Activated naive CD8-positive, alpha-beta T cell treated with anti-CD3 and anti-CD28 coated beads, Interleukin-2, amount 50 U/mL, for 24 hours (primary cell): ENCODE data around the gene NOD1.
A peak's percentile ranks its signal among the peaks of the same experiment; 100 is the strongest.
"Not testable (repeated sequence)": the region's sequence is repeated elsewhere in the genome, so short reads cannot be mapped to it uniquely, and the experiment has no call there.

Experiments used
- ATAC-seq: fragments of 150-1000 bp; cut with Tn5 transposase; one replicate; pipeline ENCODE4 v1.10.0; 2021
- DNase-seq: peaks from one replicate; pipeline ENCODE4 v3.0.0; 2021
- H3K27ac Mint-ChIP-seq: one replicate; pipeline ENCODE4 v1.8.0; 2021; ENCODE audit warnings: mild to moderate bottlenecking, mixed read lengths
- H3K27me3 Mint-ChIP-seq: one replicate; pipeline ENCODE4 v1.8.0; 2021; ENCODE audit warnings: mixed read lengths
- H3K36me3 Mint-ChIP-seq: one replicate; pipeline ENCODE4 v1.8.0; 2021; ENCODE audit warnings: low read depth, mixed read lengths
- H3K4me1 Mint-ChIP-seq: one replicate; pipeline ENCODE4 v1.8.0; 2021; ENCODE audit warnings: mixed read lengths
- H3K4me3 Mint-ChIP-seq: one replicate; pipeline ENCODE4 v1.8.0; 2021; ENCODE audit warnings: mild to moderate bottlenecking, moderate library complexity, mixed read lengths
- H3K9me3 Mint-ChIP-seq: one replicate; pipeline ENCODE4 v1.8.0; 2021; ENCODE audit warnings: mixed read lengths

Gene NOD1

DNA sequence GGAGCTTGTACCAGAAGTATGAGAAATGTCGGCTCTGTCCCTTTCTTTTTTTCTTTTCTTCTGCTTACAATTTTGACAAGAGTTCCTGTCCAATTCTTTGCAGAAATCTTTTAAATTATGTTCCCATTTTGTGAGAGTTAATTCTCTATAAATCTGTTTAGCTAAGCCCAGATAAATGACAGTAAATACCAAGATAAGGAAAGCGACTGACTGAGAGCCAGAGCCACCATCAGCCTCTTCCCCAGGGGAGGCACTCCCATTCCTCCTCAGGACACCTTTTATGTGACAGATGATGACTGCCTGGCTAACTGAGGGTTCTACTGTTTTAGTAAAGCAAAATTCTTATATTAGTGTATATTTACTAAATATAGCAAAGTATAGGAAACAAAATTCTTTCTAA is 32.9 kb upstream of the NOD1 start:
- no peak for DNase-seq
- no peak overlapping the region for H3K27ac Mint-ChIP-seq
- no peak for ATAC-seq
- no peaks in the 10 kb centered on the region for H3K36me3 Mint-ChIP-seq
- no peaks in the 10 kb centered on the region for H3K27me3 Mint-ChIP-seq
- no peaks in the 10 kb centered on the region for H3K9me3 Mint-ChIP-seq
- no peaks in the 10 kb centered on the region for H3K4me1 Mint-ChIP-seq
- H3K4me3 Mint-ChIP-seq, result no peak overlapping the region

DNA sequence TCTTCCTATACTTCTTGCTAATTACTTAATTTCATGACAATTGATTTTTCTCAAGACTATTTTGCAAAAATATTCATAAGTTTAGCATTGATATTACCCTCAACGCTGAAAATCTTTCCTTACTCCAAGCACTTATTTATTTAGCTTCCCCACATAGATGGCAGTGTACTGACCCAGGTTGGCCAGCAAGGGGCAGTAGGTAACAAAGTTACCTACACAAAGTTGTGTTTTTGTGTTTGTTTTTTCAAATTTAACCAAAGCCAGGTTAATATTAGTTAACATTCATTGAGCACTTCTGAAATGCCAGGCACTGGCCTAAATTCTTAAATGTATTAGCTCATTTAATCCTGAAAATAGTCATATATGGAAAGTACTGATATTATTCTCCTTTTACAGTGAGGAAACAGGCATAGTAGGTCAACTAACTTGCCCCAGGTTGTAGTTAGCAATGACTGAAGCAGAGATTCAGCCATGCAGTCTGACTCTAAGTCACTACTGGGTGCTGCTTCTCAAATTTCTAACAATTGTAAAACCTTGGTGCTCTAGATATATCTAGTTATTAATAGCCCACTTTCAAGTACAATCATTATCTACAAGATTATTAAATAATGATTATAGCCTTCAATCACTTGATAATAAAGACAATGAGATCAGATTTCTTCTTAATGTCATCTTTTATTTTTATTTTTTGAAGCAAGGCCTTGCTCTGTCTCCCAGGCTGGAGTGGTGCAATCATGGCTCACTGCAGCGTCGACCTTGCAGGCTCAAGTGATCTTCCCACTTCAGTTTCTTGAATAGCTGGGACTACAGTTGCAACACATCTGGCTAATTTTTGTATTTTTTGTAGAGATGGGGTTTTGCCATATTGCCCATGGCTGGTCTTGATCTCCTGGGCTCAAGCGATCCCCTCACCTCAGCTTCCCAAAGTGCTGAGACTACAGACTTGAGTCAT is 31.8 kb upstream of the NOD1 start:
- H3K9me3 Mint-ChIP-seq, result no peaks in the 10 kb centered on the region
- DNase-seq, result peak; percentile 20
- no peak overlapping the region for H3K4me3 Mint-ChIP-seq
- H3K36me3 Mint-ChIP-seq, result no peaks in the 10 kb centered on the region
- no peaks in the 10 kb centered on the region for H3K27me3 Mint-ChIP-seq
- no peak overlapping the region for H3K27ac Mint-ChIP-seq
- no peak for ATAC-seq
- H3K4me1 Mint-ChIP-seq, result peaks cover 6% of the 10 kb centered on the region

DNA sequence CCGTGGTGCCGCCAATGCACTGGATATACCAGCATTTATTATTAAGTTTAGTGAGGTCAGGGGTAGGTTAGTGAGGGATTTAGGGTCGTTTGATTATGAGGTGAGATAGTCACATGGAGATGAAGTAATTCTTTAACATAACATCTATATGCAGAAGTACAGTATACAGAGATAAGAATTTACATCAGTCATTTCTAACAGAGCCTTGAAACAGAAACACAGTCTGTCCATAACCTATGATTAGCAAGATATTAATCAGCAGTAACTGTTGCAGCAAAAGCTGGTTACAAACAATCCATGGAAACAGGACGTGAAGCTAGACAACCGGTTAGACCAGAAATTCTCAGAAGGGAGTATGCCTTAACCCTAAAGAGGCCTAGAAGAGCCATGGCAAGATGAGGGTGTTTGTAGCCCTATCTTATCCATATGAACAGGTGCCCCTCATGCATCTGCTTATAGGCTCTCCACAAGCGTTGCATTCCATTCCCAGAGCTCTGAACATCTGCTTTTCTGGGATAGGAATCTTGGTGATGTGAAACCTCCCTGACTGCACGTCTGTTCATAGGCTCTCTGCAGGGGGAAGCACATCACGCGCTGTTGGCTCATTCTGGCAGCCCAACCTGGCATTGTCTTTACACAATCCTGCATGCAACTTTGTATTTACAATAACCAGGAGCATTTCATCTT is 30.7 kb upstream of the NOD1 start:
- H3K36me3 Mint-ChIP-seq, H3K27ac Mint-ChIP-seq, DNase-seq, ATAC-seq, H3K27me3 Mint-ChIP-seq, H3K9me3 Mint-ChIP-seq, H3K4me3 Mint-ChIP-seq: not testable (repeated sequence)
- peaks cover 11% of the 10 kb centered on the region for H3K4me1 Mint-ChIP-seq

DNA sequence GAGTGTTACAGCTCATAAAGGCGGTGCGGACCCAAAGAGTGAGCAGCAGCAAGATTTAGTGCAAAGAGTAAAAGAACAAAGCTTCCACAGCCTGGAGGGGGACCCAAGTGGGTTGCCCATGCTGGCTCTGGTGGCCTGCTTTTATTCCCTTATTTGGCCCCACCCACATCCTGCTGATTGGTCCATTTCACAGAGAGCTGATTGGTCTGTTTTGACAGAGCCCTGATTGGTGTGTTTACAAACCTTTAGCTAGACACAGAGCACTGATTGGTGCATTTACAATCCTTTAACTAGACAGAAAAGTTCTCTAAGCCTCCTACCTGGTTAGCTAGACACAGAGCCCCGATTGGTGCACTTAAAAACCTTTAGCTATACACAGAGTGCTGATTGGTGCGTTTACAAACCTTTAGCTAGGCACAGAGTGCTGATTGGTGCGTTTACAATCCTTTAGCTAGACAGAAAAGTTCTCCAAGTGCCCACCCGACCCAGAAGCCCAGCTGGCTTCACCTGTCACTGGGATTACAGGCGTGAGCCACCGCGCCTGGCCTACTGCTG is 28.8 kb upstream of the NOD1 start:
- ATAC-seq, DNase-seq, H3K27me3 Mint-ChIP-seq, H3K4me3 Mint-ChIP-seq, H3K9me3 Mint-ChIP-seq, H3K27ac Mint-ChIP-seq: not testable (repeated sequence)
- H3K36me3 Mint-ChIP-seq, result peaks cover 10% of the 10 kb centered on the region
- H3K4me1 Mint-ChIP-seq, result peaks cover 28% of the 10 kb centered on the region

DNA sequence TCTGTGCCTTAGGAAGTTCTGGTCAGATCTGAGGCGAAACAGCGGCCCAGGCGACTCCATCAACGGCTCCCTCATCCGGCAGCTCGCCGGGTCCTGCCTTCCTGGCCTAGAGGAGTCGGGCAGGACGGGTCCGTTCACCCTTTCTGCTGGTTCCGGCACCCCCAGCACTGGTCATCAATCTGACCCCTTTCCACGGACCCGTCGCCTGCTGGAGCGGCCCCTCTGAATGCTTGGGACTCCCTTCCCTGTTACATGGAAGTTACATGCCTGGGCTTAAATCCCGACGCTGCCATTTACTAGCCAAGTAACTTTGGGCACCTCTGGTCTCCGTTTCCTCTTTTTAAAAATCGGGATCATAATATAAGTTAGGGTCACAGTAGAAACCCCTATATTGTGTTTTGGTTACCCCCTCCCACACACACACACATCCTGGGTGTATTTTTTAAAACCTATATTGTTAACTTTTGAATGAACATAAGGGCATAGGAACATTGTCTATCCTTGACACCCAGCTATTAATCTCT is 26.7 kb upstream of the NOD1 start:
- DNase-seq (no peak), ATAC-seq (peak; percentile 5)
- H3K4me1 Mint-ChIP-seq, result peaks cover 43% of the 10 kb centered on the region
- H3K36me3 Mint-ChIP-seq, result peaks cover 20% of the 10 kb centered on the region
- no peaks in the 10 kb centered on the region for H3K27me3 Mint-ChIP-seq
- H3K9me3 Mint-ChIP-seq, result no peaks in the 10 kb centered on the region
- peak overlapping the region; percentile 87 for H3K4me3 Mint-ChIP-seq
- H3K27ac Mint-ChIP-seq, result peak overlapping the region; percentile 90

DNA sequence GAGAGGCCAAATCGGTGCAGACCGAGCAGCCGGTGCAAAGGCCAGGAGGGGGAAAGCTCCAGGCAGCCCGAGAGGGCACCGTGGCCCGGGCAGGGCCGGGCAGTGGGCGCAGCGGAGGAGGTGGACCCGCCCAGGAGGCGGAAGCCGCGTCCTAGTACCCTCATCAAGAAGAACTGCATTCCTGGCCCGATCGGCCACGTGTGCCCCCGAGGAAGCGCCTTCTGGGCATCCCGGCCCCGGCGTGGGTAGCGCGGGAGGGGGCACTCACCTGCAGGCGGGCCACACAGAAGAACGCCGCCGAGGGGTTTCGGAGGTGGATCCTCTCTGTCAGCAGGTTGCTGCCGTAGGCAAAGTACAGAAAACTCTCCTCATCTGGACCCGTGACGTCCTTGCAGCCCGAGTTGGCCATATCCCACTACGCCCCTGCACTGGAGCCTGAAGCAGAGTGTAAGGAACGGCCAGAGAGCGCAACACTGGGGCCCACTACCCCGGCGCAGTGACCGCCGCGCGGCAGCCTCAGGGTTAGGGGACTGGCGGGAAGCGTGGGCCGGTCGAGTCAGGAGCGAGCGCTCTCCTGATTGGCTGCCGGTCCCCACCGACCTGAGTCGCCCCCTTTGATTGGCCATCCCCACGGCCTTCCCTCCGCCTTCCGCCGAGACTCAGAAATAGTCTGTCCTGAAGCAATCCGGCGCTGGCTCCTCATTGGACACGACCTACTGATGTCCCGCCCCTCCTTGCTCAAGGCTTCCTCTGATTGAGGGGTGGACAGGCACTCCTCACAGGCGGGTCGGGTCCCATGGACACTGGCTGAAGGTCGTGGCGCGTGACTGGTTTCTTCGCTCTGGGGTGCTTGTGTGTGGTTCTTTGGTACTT is 26.0 kb upstream of the NOD1 start, which contains the start of gene GGCT:
TSS of gene GGCT (minus strand) at position 529 of the 873 bp plus-strand sequence. CDS start at position 409, 120 bp downstream.
- DNase-seq, result peak; percentile 95
- peak within 1 kb of the TSS; percentile 87 for H3K4me3 Mint-ChIP-seq
- peaks cover 27% of the 10 kb centered on the region for H3K36me3 Mint-ChIP-seq
- ATAC-seq, result peak; percentile 100
- H3K9me3 Mint-ChIP-seq, result no peaks in the 10 kb centered on the region
- peaks cover 45% of the 10 kb centered on the region for H3K4me1 Mint-ChIP-seq
- peak within 1 kb of the TSS; percentile 90 for H3K27ac Mint-ChIP-seq
- no peaks in the 10 kb centered on the region for H3K27me3 Mint-ChIP-seq

DNA sequence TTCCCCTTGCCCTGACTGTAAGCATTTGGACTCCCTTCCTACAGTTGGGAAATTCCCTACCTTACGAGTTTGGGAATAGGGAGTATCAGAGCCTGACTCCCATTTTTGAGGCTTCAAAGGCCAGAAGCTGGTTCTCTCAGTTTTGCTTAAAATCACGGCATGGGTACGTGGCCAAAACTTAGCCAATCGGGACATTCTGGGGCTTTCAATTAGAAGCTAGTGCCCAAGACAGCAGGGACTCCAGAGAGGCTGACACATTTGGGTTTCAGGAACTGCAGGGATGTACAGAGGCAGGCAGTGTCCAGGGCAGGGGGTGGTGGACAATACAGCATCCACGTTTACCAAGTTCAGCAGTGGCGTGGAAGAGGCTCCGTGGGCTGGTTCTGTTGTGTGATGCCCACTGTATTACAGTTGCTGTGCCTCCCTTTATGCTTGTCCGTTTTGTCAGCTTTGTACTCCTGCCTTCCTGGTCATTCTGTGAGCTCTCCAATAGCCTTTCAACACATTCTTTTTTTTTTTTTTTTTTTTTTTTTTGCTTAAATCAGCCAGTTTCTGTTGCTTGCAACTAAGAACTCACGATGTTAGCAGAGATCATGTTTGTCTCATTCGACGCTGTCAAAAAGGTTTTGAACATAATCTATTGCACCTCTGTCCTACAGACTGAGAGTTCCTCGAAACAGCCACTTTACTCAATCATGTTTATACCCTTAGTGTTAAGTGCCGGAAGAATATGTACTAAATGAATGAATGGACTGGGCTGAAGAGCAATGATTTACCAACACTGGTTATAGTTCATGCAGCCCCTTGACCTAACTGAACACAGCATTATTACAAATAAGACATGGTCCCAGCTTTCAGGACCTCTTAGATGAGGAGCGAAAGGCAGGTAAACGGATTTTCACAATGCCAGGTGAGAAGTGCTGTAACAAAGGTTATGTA is 25.0 kb upstream of the NOD1 start:
- DNase-seq (no peak), ATAC-seq (no peak)
- peak overlapping the region; percentile 87 for H3K27ac Mint-ChIP-seq
- H3K4me1 Mint-ChIP-seq, result peaks cover 47% of the 10 kb centered on the region
- H3K36me3 Mint-ChIP-seq, result peaks cover 31% of the 10 kb centered on the region
- H3K27me3 Mint-ChIP-seq, result no peaks in the 10 kb centered on the region
- H3K9me3 Mint-ChIP-seq, result no peaks in the 10 kb centered on the region
- peak overlapping the region; percentile 87 for H3K4me3 Mint-ChIP-seq

DNA sequence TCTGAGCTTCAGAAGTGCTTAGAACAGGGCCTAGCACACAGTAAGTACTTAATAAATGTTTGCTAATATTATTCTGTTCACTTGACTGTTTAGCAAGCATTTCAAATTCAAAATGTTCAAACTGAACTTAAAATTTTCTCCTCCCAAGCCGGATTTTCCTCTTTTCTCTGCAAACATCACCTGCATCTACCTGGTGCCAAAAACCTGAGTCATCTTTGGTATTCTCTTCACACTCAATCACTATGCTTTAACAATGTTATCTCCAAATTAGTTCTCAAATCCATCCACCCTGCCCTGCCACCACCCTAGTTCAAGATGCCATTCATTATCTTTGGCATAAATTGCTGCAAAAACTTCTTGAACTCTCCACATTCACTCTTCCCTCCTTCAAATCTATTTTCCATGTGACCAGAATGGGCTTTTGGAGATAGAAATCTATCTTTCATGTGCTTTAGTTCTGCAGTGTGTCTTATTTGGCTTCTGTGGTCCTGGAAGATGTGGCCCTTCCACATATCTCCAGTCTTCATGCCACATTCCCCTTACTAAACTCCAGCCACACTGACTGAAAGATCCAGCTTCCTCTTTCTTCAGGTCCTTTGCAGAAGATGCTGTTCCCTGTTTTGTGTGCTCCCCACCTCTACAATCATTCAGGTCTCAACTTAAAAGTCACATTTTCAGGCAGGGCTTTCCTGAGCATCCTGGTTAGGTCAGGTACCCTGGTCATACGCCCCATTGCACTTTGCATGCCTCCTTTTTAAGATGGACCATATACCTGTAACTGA is 24.1 kb upstream of the NOD1 start:
- Mint-ChIP-seq H3K9me3 (no peaks in the 10 kb centered on the region), H3K27ac (no peak overlapping the region), H3K27me3 (no peaks in the 10 kb centered on the region), H3K36me3 (peaks cover 33% of the 10 kb centered on the region), H3K4me1 (peaks cover 48% of the 10 kb centered on the region), H3K4me3 (peak overlapping the region; percentile 87)
- ATAC-seq (no peak), DNase-seq (no peak)

DNA sequence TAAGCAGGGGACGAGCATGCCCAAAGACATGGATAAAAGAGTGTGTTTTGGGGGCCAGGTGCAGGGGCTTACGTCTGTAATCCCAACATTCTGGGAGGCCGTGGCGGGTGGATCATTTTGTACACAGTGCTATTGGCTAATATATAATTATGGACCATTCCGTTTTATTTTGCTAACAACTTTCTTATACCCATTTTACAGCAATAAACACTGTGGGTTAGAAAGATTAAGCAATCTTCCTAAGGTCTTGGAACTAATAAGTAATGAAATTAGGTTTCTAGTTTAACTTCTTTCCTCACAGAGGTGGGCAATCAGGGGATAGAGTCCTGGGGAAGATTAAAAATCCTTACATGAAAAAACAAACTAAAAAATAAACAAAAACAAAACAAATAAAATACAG is 22.7 kb upstream of the NOD1 start:
- H3K4me1 Mint-ChIP-seq, result peaks cover 48% of the 10 kb centered on the region
- H3K27me3 Mint-ChIP-seq, result no peaks in the 10 kb centered on the region
- H3K27ac Mint-ChIP-seq, result no peak overlapping the region
- H3K9me3 Mint-ChIP-seq, result no peaks in the 10 kb centered on the region
- ATAC-seq (no peak), DNase-seq (no peak)
- H3K36me3 Mint-ChIP-seq, result peaks cover 42% of the 10 kb centered on the region
- no peak overlapping the region for H3K4me3 Mint-ChIP-seq

DNA sequence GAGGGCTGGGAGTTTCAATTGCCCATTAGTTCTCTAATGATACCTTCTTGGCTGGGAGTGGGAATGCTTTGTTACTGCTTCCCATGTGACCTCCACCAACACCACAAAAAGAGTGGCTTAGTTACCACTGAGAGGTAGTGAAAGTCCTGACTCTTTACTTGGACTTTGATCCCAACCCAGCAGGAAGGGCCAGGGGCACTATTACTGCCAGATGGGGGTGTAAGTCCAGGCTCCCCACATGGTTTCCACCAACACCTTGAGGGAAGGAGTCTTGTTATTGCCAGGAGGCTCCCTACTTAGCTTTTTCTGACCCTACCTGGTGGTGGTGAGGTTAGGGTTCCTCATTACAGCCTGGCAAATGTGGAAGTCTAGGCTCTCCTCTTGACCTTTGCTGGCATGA is 14.6 kb upstream of the NOD1 start:
- H3K36me3 Mint-ChIP-seq, result peaks cover 29% of the 10 kb centered on the region
- DNase-seq, result no peak
- H3K27ac Mint-ChIP-seq, result no peak overlapping the region
- no peaks in the 10 kb centered on the region for H3K27me3 Mint-ChIP-seq
- ATAC-seq, result no peak
- H3K4me3 Mint-ChIP-seq, result no peak overlapping the region
- peaks cover 23% of the 10 kb centered on the region for H3K9me3 Mint-ChIP-seq
- H3K4me1 Mint-ChIP-seq, result no peaks in the 10 kb centered on the region

DNA sequence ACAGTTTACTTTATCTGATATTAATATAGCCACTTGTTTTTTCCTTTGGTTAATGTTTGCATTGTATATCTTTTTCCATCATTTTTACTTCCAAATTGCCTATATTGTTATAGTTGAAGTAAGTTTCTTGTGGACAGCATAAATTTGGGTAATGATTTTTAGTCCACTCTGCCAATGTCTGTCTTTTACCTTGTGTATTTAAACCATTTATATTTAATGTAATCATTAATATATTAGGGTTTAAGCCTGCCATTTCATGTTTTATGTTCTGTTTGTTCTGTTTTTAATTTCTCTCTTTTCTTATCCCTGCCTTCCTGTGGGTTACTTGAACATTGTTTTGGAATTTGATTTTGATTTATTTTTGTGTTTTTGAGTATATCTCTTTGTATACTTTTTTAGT is 12.8 kb upstream of the NOD1 start:
- H3K9me3 Mint-ChIP-seq, result peaks cover 23% of the 10 kb centered on the region
- H3K4me1 Mint-ChIP-seq, result no peaks in the 10 kb centered on the region
- no peaks in the 10 kb centered on the region for H3K27me3 Mint-ChIP-seq
- DNase-seq (no peak), ATAC-seq (no peak)
- H3K36me3 Mint-ChIP-seq, result peaks cover 22% of the 10 kb centered on the region
- no peak overlapping the region for H3K4me3 Mint-ChIP-seq
- no peak overlapping the region for H3K27ac Mint-ChIP-seq

DNA sequence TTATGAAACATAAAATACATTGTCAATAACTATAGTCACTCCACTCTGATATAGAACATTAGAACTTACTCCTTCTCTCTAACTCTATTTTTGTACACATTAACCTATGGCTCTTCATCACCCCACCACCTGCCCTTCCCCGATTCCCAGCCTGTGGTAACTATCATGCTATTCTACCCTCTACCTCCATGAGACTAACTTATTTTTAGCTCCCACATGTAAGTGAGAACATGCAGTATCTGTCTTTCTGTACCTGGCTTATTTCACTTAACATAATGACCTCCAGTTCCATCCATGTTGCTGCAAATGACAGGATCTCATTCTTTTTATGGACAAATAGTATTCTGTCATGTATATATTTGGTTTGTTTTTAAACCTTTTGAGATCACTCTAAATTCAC is 8.8 kb upstream of the NOD1 start:
- no peak overlapping the region for H3K4me3 Mint-ChIP-seq
- ATAC-seq (no peak), DNase-seq (no peak)
- H3K4me1 Mint-ChIP-seq, result no peaks in the 10 kb centered on the region
- peaks cover 13% of the 10 kb centered on the region for H3K9me3 Mint-ChIP-seq
- peaks cover 1% of the 10 kb centered on the region for H3K36me3 Mint-ChIP-seq
- no peaks in the 10 kb centered on the region for H3K27me3 Mint-ChIP-seq
- H3K27ac Mint-ChIP-seq, result no peak overlapping the region
